Right atrium auricular region (tissue), 2 donors: ENCODE data around the gene TRAF2. TPM values are rescaled to one million over a fixed set of nuclear protein-coding genes. Genes with fewer than 3 reads are reported as not detected.
A peak's percentile ranks its signal among the peaks of the same experiment; 100 is the strongest.

Source experiments
- DNase-seq: peaks from one replicate; pipeline ENCODE4 v3.0.0-alpha.2; 2019; ENCODE audit warnings: low spot score
- H3K27ac ChIP-seq, 2 donors: fragments of 200-600 bp; sonication (generic); 1 replicate in 1 of 2; 2 replicates in 1 of 2; pipeline ENCODE4 v1.5.1; 2016 to 2019
- H3K27me3 ChIP-seq, 2 donors: fragments of 200-600 bp; sonication (generic); one replicate each; pipeline versions ENCODE4 v1.5.1 to v1.6.0; 2017 to 2019
- H3K36me3 ChIP-seq: fragments of 200-600 bp; sonication (generic); one replicate; pipeline ENCODE4 v1.5.1; 2016
- H3K4me1 ChIP-seq, 2 donors: fragments of 200-600 bp; sonication (generic); one replicate each; pipeline versions ENCODE4 v1.5.1 to v1.6.0; 2017 to 2019
- H3K4me3 ChIP-seq, 2 donors: fragments of 200-600 bp; sonication (generic); 1 replicate in 1 of 2; 2 replicates in 1 of 2; pipeline ENCODE4 v1.5.1; 2017 to 2019; ENCODE audit warnings: mild to moderate bottlenecking in 1 of 2, moderate library complexity in 1 of 2
- H3K9me3 ChIP-seq, 2 donors: fragments of 200-600 bp; sonication (generic); one replicate each; pipeline ENCODE4 v1.5.1; 2019
- CTCF ChIP-seq, 2 donors: fragments of 200-600 bp; sonication (generic); IDR thresholded peaks; one replicate each; pipeline ENCODE4 v1.5.1; 2019; ENCODE audit warnings: antibody characterized with exemption in 2 of 2
- total RNA-seq, 2 donors: library from RNA; depleted of rRNA; stranded (reverse); fragments of >200 nt; gene quantifications; one replicate each; pipeline ENCODE4 v1.1.0, GENCODE V29; 2016

The TRAF2 gene
- total RNA-seq, 2 donors from 2014 or later: 1.9 to 4.1 TPM

- peak overlapping the region; percentile 51 to 95 for H3K27ac ChIP-seq
- H3K9me3 ChIP-seq: no peaks in the 10 kb centered on the region
- H3K4me1 ChIP-seq: peaks cover 0 to 64% of the 10 kb centered on the region in 2 donors
- H3K4me3 ChIP-seq: no peak overlapping the region
- TF ChIP-seq CTCF (IDR thresholded peaks at IDR 0.05): no peak
- H3K27me3 ChIP-seq: no peaks in the 10 kb centered on the region
- DNase-seq: no peak
- peaks cover 25% of the 10 kb centered on the region for H3K36me3 ChIP-seq
Measured at GRCh38 chr9:136945333-136946227, 59.3 kb downstream of the TRAF2 start.

GRCh38 chr9:136946228-136947027 is 60.1 kb downstream of the TRAF2 start:
- Histone ChIP-seq H3K9me3 (no peaks in the 10 kb centered on the region), H3K4me3 (no peak overlapping the region), H3K36me3 (peaks cover 17% of the 10 kb centered on the region), H3K27me3 (no peaks in the 10 kb centered on the region), H3K27ac (peak overlapping the region; percentile 85 to 98), H3K4me1 (peaks cover 0 to 68% of the 10 kb centered on the region in 2 donors)
- no peak for TF ChIP-seq CTCF (IDR thresholded peaks at IDR 0.05)
- DNase-seq: no peak

- Histone ChIP-seq H3K36me3 (peaks cover 8% of the 10 kb centered on the region), H3K4me3 (no peak overlapping the region), H3K4me1 (peaks cover 0 to 76% of the 10 kb centered on the region in 2 donors), H3K9me3 (no peaks in the 10 kb centered on the region), H3K27me3 (no peaks in the 10 kb centered on the region), H3K27ac (peak overlapping the region; percentile 85 to 98)
- no peak for TF ChIP-seq CTCF (IDR thresholded peaks at IDR 0.05)
- no peak for DNase-seq
Measured at GRCh38 chr9:136947028-136947891, 60.9 kb downstream of the TRAF2 start.

GRCh38 chr9:136947955-136948510 is 61.7 kb downstream of the TRAF2 start:
- no peaks in the 10 kb centered on the region for H3K9me3 ChIP-seq
- DNase-seq: no peak
- peaks cover 0 to 77% of the 10 kb centered on the region in 2 donors for H3K4me1 ChIP-seq
- peak; percentile 25 to 75 for TF ChIP-seq CTCF (IDR thresholded peaks at IDR 0.05)
- H3K27ac ChIP-seq: peak overlapping the region; percentile 85 to 98
- H3K36me3 ChIP-seq: peaks cover under 1% of the 10 kb centered on the region
- no peaks in the 10 kb centered on the region for H3K27me3 ChIP-seq
- no peak overlapping the region for H3K4me3 ChIP-seq

GRCh38 chr9:136949239-136949816 is 63.0 kb downstream of the TRAF2 start:
- H3K27ac ChIP-seq: peak overlapping the region; percentile 85 to 98
- no peaks in the 10 kb centered on the region for H3K27me3 ChIP-seq
- no peak for DNase-seq
- peak overlapping the region; percentile 54 to 63 for H3K4me3 ChIP-seq
- H3K9me3 ChIP-seq: no peaks in the 10 kb centered on the region
- peaks cover 0 to 70% of the 10 kb centered on the region in 2 donors for H3K4me1 ChIP-seq
- no peak for TF ChIP-seq CTCF (IDR thresholded peaks at IDR 0.05)
- no peaks in the 10 kb centered on the region for H3K36me3 ChIP-seq
